HUES48 (cell line): ENCODE data around the gene PRKCA.
"Not testable (repeated sequence)": the region's sequence is repeated elsewhere in the genome, so short reads cannot be mapped to it uniquely, and the experiment has no call there.

Experiments
- H3K27ac ChIP-seq: one replicate; pipeline ENCODE4 v1.7.0; 2013; ENCODE audit warnings: low read depth, low read length, inconsistent platforms
- H3K27me3 ChIP-seq: 2 replicates; pipeline ENCODE4 v1.6.1; 2013; ENCODE audit warnings: mild to moderate bottlenecking, low read length; ENCODE audit not compliant: control insufficient read depth, insufficient read depth
- H3K36me3 ChIP-seq: 2 replicates; pipeline ENCODE4 v1.6.1; 2013; ENCODE audit warnings: low read length; ENCODE audit not compliant: control insufficient read depth, insufficient read depth
- H3K4me1 ChIP-seq: 2 replicates; pipeline ENCODE4 v1.6.1; 2013; ENCODE audit warnings: mild to moderate bottlenecking, low read length; ENCODE audit not compliant: control insufficient read depth, insufficient read depth
- H3K4me3 ChIP-seq: 2 replicates; pipeline ENCODE4 v1.5.1; 2013; ENCODE audit warnings: mild to moderate bottlenecking, low read depth, low read length
- H3K9ac ChIP-seq: 2 replicates; pipeline ENCODE4 v1.6.1; 2013; ENCODE audit warnings: mild to moderate bottlenecking, low read depth, low read length, moderate library complexity
- H3K9me3 ChIP-seq: 2 replicates; pipeline ENCODE4 v1.6.1; 2013; ENCODE audit warnings: low read length; ENCODE audit not compliant: control insufficient read depth, insufficient read depth

The PRKCA gene

DNA sequence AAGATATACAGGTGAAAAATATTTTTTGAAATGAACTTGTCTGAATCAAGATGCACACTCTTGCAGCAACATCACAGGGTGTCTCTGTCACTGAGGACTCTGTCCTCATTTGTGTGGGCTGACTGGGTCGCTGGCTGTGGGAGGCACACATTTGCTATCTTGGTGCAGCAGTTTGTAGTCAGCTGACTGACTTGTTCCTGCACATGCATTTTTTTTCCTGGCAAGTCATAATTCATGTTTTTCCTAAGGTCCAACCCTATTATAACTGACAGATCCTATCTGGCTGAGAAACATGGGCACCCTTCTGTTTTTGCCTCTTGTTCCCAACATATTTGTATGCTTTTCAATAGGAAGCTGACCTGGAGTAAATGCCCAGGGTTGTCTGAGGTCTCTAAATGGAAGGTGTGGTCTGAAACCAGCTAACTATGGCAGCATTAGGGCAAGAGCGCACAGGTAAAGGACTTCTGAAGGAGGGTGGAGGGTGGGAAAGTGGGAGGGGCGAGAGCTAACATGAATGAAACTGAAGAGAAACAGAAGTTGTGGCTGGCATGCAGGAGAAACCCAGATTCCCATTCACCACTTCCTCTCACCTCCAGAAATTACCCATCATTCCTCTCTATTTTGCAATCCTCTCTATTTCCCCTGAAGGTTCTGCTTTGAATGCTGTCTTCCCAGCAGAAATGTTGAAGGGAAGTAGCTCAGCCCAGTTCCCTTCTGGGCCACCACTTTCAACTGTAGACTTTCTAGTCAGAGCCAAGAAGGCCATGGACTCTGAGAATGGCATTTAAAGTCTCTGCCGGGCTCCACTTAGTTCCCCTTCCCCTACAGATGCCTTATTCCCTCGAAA is 166.1 kb downstream of the PRKCA start:
- H3K27ac ChIP-seq = peak overlapping the region; percentile 58
- no peaks in the 10 kb centered on the region for H3K36me3 ChIP-seq
- peaks cover 45% of the 10 kb centered on the region for H3K4me1 ChIP-seq
- H3K4me3 ChIP-seq = no peak overlapping the region
- H3K9ac ChIP-seq = no peak overlapping the region
- H3K9me3 ChIP-seq = no peaks in the 10 kb centered on the region
- no peaks in the 10 kb centered on the region for H3K27me3 ChIP-seq

DNA sequence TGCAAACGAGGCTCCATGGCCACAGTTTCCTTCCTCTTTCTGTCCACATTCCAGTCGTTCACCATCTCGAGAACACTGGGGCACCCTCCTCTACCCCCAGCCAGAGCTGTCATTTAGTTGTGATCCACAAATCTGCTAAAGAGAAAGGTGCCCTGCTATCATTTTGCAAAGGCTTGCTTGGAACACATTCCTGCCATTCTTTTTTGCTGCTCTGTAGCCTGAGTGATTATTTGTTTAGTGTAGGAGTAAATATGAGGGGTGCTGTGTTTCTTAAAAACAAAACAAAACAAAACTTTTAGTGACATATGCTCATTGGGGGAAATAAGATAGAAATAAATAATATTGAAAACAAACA is 166.7 kb downstream of the PRKCA start:
- peak overlapping the region; percentile 58 for H3K27ac ChIP-seq
- no peaks in the 10 kb centered on the region for H3K9me3 ChIP-seq
- H3K27me3 ChIP-seq = no peaks in the 10 kb centered on the region
- H3K36me3 ChIP-seq = no peaks in the 10 kb centered on the region
- no peak overlapping the region for H3K9ac ChIP-seq
- no peak overlapping the region for H3K4me3 ChIP-seq
- H3K4me1 ChIP-seq = peaks cover 51% of the 10 kb centered on the region

DNA sequence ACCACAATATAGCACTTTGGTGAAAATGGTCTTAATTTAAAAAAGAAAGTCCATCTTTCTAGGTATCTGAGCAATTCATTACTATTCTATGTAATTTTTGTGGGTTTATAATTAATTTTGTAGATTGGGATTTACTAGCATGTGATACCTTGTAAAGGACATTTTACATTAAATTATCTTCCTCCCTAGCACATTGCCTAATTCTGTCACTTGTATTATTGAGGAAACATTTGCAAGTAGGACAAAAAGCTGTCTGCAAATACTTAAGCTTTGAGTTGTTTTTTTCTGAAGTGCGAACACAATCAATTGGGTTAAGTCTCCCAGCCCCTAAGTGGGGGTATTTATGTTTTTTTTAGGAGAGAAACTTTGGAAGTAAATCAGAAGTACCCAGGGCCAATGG is 167.0 kb downstream of the PRKCA start:
- Histone ChIP-seq H3K27ac (no peak overlapping the region), H3K9ac (no peak overlapping the region), H3K9me3 (no peaks in the 10 kb centered on the region), H3K4me1 (peaks cover 55% of the 10 kb centered on the region), H3K4me3 (no peak overlapping the region), H3K36me3 (no peaks in the 10 kb centered on the region), H3K27me3 (no peaks in the 10 kb centered on the region)

DNA sequence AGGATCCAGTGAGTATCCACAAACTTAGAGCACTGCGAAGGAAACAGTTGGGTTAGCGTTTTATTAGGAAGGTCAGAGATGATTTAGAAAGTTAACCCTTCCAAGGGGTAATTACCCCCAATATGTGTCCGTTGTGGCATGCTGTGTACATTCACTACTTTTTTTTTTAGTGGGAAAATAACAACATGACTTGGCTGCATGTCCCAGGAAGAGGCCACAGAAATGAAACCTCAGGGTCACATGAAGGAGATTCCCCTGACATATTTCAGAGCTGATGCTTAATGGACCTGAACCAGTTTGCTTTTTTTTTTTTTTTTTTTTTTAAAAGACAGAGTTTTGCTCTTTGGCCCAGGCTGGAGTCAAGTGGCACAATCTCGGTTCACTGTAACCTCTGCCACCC is 167.5 kb downstream of the PRKCA start:
- Histone ChIP-seq H3K27ac (no peak overlapping the region), H3K27me3 (no peaks in the 10 kb centered on the region), H3K4me1 (peaks cover 59% of the 10 kb centered on the region), H3K36me3 (no peaks in the 10 kb centered on the region), H3K9ac (no peak overlapping the region), H3K4me3 (no peak overlapping the region), H3K9me3 (no peaks in the 10 kb centered on the region)

DNA sequence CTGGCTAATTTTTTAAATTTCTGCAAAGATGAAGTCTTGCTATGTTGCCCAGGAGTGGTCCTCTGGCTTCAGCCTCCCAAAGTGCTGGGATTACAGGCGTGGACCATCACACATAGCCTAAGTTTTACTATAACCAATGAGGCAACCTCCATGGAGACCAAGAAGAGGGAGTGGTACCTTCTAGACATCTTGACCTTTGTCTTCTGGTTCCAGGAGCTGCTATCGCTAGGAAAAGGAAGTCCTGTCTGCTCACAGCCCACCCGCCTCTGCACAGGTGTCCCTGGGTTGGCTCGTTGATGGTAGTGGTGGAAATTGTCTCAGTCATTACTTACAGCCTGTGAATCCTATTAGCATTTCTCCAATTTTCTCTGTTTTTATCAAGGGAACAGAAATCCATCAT is 169.7 kb downstream of the PRKCA start:
- no peak overlapping the region for H3K27ac ChIP-seq
- no peak overlapping the region for H3K9ac ChIP-seq
- H3K4me1 ChIP-seq = peaks cover 61% of the 10 kb centered on the region
- H3K36me3 ChIP-seq = no peaks in the 10 kb centered on the region
- H3K9me3 ChIP-seq = no peaks in the 10 kb centered on the region
- H3K4me3 ChIP-seq = no peak overlapping the region
- H3K27me3 ChIP-seq = no peaks in the 10 kb centered on the region

DNA sequence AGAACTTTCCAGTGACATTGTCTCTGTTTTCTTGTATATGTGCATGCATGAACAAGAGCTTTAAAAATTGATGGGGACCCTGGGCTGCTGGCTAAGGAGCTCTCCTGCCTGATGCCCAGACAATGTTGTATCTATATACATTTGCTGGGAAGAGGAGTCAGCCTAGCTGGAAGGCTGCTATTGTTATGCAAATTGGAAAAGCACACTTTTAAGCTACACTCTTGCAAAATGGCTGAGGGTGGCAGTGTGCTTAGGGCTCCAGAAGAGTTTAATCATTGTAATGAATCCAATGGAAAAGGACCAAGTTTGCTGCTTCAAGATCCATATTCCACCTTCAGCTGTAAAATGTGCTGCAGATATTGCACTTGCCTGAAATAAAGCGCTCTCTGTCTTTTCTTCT is 171.8 kb downstream of the PRKCA start:
- Histone ChIP-seq H3K27me3 (no peaks in the 10 kb centered on the region), H3K9ac (peak overlapping the region; percentile 46), H3K4me3 (peak overlapping the region; percentile 21), H3K4me1 (peaks cover 45% of the 10 kb centered on the region), H3K36me3 (no peaks in the 10 kb centered on the region), H3K9me3 (no peaks in the 10 kb centered on the region), H3K27ac (peak overlapping the region; percentile 82)

DNA sequence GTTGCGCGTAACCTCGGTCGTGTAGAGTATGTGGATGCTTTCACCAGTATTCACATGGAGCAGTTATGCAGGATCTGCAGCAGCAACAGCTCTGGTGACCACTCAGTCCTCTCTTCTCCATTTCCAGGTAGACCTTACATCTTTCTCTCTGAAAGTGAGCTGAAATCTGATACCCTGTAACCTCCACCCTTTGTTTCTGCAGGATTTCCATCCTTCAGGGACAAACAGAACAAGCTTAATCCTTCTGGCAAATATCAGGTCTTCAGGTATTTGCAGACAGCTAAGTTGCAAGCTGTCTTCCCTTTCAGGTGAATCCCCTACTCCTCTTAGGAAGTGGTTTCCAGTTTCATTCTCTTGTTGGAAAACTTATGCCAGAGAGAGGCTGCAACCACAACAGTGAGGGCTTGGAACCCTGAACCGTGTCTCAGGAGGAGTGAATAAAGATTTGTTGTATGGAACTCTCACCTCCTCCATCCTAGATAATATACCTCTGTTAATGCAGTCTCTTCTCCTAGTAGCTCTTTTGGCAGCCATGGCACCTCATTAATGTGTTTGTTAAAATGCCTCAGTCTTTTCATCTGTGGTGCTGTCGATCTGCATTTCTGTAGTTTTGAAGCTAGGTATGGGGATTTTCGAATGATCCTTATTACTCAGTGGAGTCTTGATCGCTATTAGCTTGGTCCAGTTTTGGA is 172.5 kb downstream of the PRKCA start:
- H3K4me3 ChIP-seq = peak overlapping the region; percentile 21
- no peaks in the 10 kb centered on the region for H3K9me3 ChIP-seq
- H3K9ac ChIP-seq = peak overlapping the region; percentile 46
- peak overlapping the region; percentile 82 for H3K27ac ChIP-seq
- peaks cover 38% of the 10 kb centered on the region for H3K4me1 ChIP-seq
- no peaks in the 10 kb centered on the region for H3K27me3 ChIP-seq
- H3K36me3 ChIP-seq = no peaks in the 10 kb centered on the region

DNA sequence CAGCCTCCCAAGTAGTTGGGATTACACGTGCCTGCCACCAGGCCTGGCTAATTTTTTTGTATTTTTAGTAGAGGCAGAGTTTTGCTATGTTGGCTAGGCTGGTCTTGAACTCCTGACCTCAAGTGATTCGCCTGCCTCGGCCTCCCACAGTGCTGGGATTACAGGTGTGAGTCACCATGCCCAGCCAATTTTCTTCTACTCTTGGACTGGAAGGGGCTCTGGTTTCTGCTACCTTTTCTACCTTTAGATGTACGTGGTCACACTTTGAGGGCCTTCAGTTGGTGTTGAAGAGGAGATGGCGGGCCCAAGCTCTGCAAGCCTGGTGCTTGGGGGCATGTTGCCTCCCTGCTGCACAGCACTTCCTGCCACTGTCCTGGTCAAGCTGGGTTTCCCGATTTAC is 173.6 kb downstream of the PRKCA start:
- Histone ChIP-seq H3K27me3 (no peaks in the 10 kb centered on the region), H3K9me3 (no peaks in the 10 kb centered on the region), H3K27ac (no peak overlapping the region), H3K4me1 (peaks cover 40% of the 10 kb centered on the region), H3K4me3 (no peak overlapping the region), H3K9ac (no peak overlapping the region), H3K36me3 (no peaks in the 10 kb centered on the region)

DNA sequence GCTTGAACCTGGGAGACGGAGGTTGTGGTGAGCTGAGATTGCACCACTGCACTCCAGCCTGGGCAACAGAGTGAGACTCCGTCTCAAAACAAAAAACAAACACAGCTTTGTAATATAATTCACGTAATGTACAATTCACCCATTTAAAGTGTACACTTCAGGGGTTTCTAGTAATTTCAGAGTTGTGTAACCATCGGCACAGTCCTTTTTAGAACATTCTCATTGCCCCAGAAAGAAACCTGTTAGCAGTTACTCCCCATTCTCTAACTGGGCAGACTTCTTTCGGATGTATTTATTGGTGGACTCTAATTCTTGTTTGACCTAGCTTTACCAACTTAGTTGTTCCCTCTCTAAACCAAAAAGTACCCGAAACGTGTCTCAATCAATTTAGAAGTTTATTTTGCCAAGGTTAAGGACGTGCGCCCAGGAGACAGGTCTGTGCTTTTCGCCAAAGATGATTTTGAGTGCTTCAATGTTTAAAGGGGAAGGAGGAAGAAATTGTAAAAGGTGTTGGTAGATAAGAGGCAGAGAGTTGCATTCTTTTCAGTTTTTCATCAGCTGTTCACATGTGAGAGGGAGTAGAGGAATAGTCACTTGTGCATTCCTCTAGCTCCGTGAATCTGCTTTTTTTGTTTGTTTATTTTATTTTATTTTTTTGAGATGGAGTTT is 175.3 kb downstream of the PRKCA start:
- H3K4me1 ChIP-seq = peaks cover 40% of the 10 kb centered on the region
- H3K9ac ChIP-seq = no peak overlapping the region
- H3K27me3 ChIP-seq = no peaks in the 10 kb centered on the region
- no peaks in the 10 kb centered on the region for H3K9me3 ChIP-seq
- H3K36me3 ChIP-seq = no peaks in the 10 kb centered on the region
- H3K4me3 ChIP-seq = no peak overlapping the region
- no peak overlapping the region for H3K27ac ChIP-seq

DNA sequence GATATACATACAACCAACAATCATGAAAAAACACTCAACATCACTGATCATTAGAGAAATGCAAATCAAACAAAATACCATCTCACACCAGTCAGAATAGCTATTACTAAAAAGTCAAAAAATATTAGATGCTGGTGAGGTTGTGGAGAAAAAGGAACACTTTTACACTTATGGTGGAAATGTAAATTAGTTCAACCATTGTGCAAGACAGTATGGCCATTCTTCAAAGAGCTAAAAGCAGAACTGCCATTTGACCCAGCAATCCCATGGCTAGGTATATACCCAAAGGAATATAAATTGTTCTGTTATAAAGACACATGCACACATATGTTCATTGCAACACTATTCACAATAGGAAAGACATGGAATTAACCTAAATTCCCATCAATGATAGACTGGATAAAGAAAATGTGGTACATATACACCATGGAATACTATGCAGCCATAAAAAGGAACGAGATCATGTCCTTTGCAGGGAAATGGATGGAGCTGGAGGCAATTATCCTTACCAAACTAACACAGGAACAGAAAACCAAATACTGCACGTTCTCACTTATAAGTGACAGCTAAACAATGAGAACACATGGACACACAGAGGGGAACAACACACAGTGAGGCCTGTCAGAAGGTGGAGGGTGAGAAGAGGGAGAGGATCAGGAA is 176.9 kb downstream of the PRKCA start:
- not testable (repeated sequence) for H3K4me3 ChIP-seq, H3K27ac ChIP-seq, H3K9me3 ChIP-seq, H3K36me3 ChIP-seq, H3K27me3 ChIP-seq, H3K9ac ChIP-seq
- peaks cover 24% of the 10 kb centered on the region for H3K4me1 ChIP-seq
